ENCODE data around the gene NEDD4L. TPM values are rescaled to one million over a fixed set of nuclear protein-coding genes. Genes with fewer than 3 reads are reported as not detected.

The NEDD4L gene
- polyA plus RNA-seq, 1 donor (not counting 4 experiments of a cell fraction or from before 2014, with no cell fraction given) = 52.6 TPM

DNA sequence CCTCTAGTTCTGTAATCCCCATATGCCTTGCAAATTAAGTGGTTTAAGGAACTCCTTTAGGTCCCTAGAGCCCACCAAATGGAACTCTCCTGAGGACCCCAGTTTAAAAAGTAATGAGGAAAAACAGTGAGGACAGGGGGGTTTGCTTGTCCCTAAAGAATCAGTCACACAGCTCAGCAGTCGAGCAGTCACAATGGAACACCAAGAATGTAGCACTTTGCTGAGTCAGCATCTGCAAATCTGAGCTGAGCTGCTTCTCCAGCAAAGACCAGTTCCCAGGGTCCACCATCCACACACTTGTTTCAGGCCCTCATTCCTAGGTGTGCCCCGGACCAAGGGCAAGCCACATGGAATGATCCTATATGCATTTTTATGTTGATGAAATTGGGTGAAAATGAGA is 46.2 kb upstream of the NEDD4L start:
- H3K27me3 ChIP-seq (ENCODE audit: control insufficient read depth, extremely low read depth, insufficient read depth, low read length) = no peaks in the 10 kb centered on the region
- no peak overlapping the region for H3K9ac ChIP-seq (ENCODE audit: control insufficient read depth, extremely low read depth, insufficient read depth, low read length)
- no peaks in the 10 kb centered on the region for H4K20me1 ChIP-seq (ENCODE audit: control insufficient read depth, extremely low read depth, insufficient read depth, low read length)
- H3K9me1 ChIP-seq (ENCODE audit: control insufficient read depth, extremely low read depth, insufficient read depth, low read length) = no peaks in the 10 kb centered on the region
- no peaks in the 10 kb centered on the region for H3K79me2 ChIP-seq (ENCODE audit: control insufficient read depth, insufficient read depth, low read length)
- DNase-seq (ENCODE audit: low read depth, low spot score) = no peak
- TF ChIP-seq, protein P1, sequence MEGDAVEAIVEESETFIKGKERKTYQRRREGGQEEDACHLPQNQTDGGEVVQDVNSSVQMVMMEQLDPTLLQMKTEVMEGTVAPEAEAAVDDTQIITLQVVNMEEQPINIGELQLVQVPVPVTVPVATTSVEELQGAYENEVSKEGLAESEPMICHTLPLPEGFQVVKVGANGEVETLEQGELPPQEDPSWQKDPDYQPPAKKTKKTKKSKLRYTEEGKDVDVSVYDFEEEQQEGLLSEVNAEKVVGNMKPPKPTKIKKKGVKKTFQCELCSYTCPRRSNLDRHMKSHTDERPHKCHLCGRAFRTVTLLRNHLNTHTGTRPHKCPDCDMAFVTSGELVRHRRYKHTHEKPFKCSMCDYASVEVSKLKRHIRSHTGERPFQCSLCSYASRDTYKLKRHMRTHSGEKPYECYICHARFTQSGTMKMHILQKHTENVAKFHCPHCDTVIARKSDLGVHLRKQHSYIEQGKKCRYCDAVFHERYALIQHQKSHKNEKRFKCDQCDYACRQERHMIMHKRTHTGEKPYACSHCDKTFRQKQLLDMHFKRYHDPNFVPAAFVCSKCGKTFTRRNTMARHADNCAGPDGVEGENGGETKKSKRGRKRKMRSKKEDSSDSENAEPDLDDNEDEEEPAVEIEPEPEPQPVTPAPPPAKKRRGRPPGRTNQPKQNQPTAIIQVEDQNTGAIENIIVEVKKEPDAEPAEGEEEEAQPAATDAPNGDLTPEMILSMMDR (optimal IDR thresholded peaks at IDR 0.05 in 1 of 3, IDR thresholded peaks at IDR 0.05 in 1 of 3, conservative IDR thresholded peaks at IDR 0.05 in 1 of 3; ENCODE audit: extremely low read depth in 1 of 3, insufficient read depth in 2 of 3, low read length in 3 of 3) = no peak
- TF ChIP-seq EZH2 (IDR thresholded peaks at IDR 0.05; ENCODE audit: low read length) = no peak
- H3K4me3 ChIP-seq (ENCODE audit: control insufficient read depth in 2 of 3, extremely low read depth in 1 of 3, insufficient read depth in 2 of 3, low read depth in 1 of 3, low read length in 3 of 3) = no peak overlapping the region
- dilution Hi-C loops (cut with MboI; ENCODE audit: extremely low pct_ligation_motif_present, low sequenced_read_pairs) = no loop called here
- no peaks in the 10 kb centered on the region for H3K9me3 ChIP-seq (ENCODE audit: control insufficient read depth, low read depth, low read length)
- no peak overlapping the region for H2AFZ ChIP-seq (ENCODE audit: control insufficient read depth, low read length)
- no peak for FAIRE-seq
- no peak overlapping the region for H3K27ac ChIP-seq (ENCODE audit: control insufficient read depth, insufficient read depth, low read length)
- H3K4me2 ChIP-seq (ENCODE audit: control insufficient read depth, extremely low read depth, insufficient read depth, low read depth, low read length) = no peak overlapping the region
- no peaks in the 10 kb centered on the region for H3K4me1 ChIP-seq (ENCODE audit: control insufficient read depth, extremely low read depth, insufficient read depth, low read length)
- no peaks in the 10 kb centered on the region for H3K36me3 ChIP-seq (ENCODE audit: control insufficient read depth in 2 of 2, extremely low read depth in 1 of 2, insufficient read depth in 2 of 2, low read length in 2 of 2)

DNA sequence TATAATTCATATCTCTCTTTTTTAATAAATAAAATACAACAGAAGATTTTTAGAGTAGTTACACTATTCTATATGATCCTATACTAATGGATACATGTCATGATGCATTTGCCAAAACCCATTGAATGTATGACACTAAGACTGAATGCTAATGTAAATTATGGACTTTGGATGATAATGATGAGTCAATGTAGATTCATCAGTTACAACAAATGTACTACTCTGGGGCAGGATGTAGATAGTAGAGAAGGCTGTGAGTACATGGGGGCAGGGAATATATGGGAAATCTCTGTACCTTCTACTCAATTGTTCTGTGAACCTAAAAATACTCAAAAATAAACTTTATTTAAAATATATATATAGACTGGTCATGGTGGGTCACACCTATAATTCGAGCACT is 45.6 kb upstream of the NEDD4L start:
- dilution Hi-C loops (cut with MboI; ENCODE audit: extremely low pct_ligation_motif_present, low sequenced_read_pairs) = no loop called here
- TF ChIP-seq, protein P1 (optimal IDR thresholded peaks at IDR 0.05 in 1 of 3, IDR thresholded peaks at IDR 0.05 in 1 of 3, conservative IDR thresholded peaks at IDR 0.05 in 1 of 3; ENCODE audit: extremely low read depth in 1 of 3, insufficient read depth in 2 of 3, low read length in 3 of 3) = no peak
- no peak for TF ChIP-seq EZH2 (IDR thresholded peaks at IDR 0.05; ENCODE audit: low read length)
- peak; percentile 52 for FAIRE-seq

More for the DNA sequence above, 45.6 kb upstream of the NEDD4L start:
- Histone ChIP-seq H3K9ac (ENCODE audit: control insufficient read depth, extremely low read depth, insufficient read depth, low read length) (no peak overlapping the region), H4K20me1 (ENCODE audit: control insufficient read depth, extremely low read depth, insufficient read depth, low read length) (no peaks in the 10 kb centered on the region), H3K9me3 (ENCODE audit: control insufficient read depth, low read depth, low read length) (no peaks in the 10 kb centered on the region), H3K79me2 (ENCODE audit: control insufficient read depth, insufficient read depth, low read length) (no peaks in the 10 kb centered on the region), H3K27ac (ENCODE audit: control insufficient read depth, insufficient read depth, low read length) (no peak overlapping the region), H2AFZ (ENCODE audit: control insufficient read depth, low read length) (no peak overlapping the region), H3K9me1 (ENCODE audit: control insufficient read depth, extremely low read depth, insufficient read depth, low read length) (no peaks in the 10 kb centered on the region), H3K4me1 (ENCODE audit: control insufficient read depth, extremely low read depth, insufficient read depth, low read length) (peaks cover under 1% of the 10 kb centered on the region), H3K27me3 (ENCODE audit: control insufficient read depth, extremely low read depth, insufficient read depth, low read length) (no peaks in the 10 kb centered on the region), H3K36me3 (ENCODE audit: control insufficient read depth in 2 of 2, extremely low read depth in 1 of 2, insufficient read depth in 2 of 2, low read length in 2 of 2) (no peaks in the 10 kb centered on the region), H3K4me3 (ENCODE audit: control insufficient read depth in 2 of 3, extremely low read depth in 1 of 3, insufficient read depth in 2 of 3, low read depth in 1 of 3, low read length in 3 of 3) (no peak overlapping the region), H3K4me2 (ENCODE audit: control insufficient read depth, extremely low read depth, insufficient read depth, low read depth, low read length) (no peak overlapping the region)
- no peak for DNase-seq (ENCODE audit: low read depth, low spot score)

All from keratinocyte (primary cell).